ENCODE results near the gene OGFR.

- no peak for TF ChIP-seq CTCF (optimal IDR thresholded peaks at IDR 0.05 in 1 of 3, IDR thresholded peaks at IDR 0.05 in 1 of 3, conservative IDR thresholded peaks at IDR 0.05 in 1 of 3; ENCODE audit: extremely low read depth in 1 of 3, insufficient read depth in 2 of 3, low read length in 3 of 3)
- TF ChIP-seq EZH2 (IDR thresholded peaks at IDR 0.05; ENCODE audit: low read length), result no peak
Measured at GRCh38 chr20:62778601-62779416, 25.8 kb upstream of the OGFR start.

All from keratinocyte (primary cell).